IPS DF 4.7 (cell line): ENCODE results near the gene FHDC1.

Experiments
- DNase-seq: peaks from one replicate; pipeline ENCODE4 v3.0.0-alpha.2; 2013; ENCODE audit warnings: low spot score; ENCODE audit errors: extremely low read depth

Gene FHDC1

GRCh38 chr4:153001626-153002025 is 65.5 kb downstream of the FHDC1 start:
- no peak for DNase-seq

GRCh38 chr4:153002110-153002509 is 66.0 kb downstream of the FHDC1 start:
- no peak for DNase-seq

GRCh38 chr4:153004081-153004850 is 68.1 kb downstream of the FHDC1 start:
- no peak for DNase-seq

- no peak for DNase-seq
Observed at GRCh38 chr4:153005899-153006381, 69.8 kb downstream of the FHDC1 start.

GRCh38 chr4:153008578-153009199 is 72.6 kb downstream of the FHDC1 start:
- no peak for DNase-seq

- DNase-seq: no peak
Observed at GRCh38 chr4:153010146-153010545, 74.0 kb downstream of the FHDC1 start.

GRCh38 chr4:153013202-153013977 is 77.3 kb downstream of the FHDC1 start:
- DNase-seq: no peak

GRCh38 chr4:153014460-153014859 is 78.3 kb downstream of the FHDC1 start:
- no peak for DNase-seq

GRCh38 chr4:153016592-153016991 is 80.5 kb downstream of the FHDC1 start:
- no peak for DNase-seq

- DNase-seq: no peak
Observed at GRCh38 chr4:153018031-153018430, 81.9 kb downstream of the FHDC1 start.

GRCh38 chr4:153018684-153019083 is 82.6 kb downstream of the FHDC1 start:
- no peak for DNase-seq

GRCh38 chr4:153019906-153020305 is 83.8 kb downstream of the FHDC1 start:
- DNase-seq: no peak

- no peak for DNase-seq
Observed at GRCh38 chr4:153020457-153020856, 84.3 kb downstream of the FHDC1 start.

GRCh38 chr4:153021276-153021675 is 85.2 kb downstream of the FHDC1 start:
- DNase-seq: no peak

- no peak for DNase-seq
Observed at GRCh38 chr4:153022241-153022715, 86.2 kb downstream of the FHDC1 start.

GRCh38 chr4:153023139-153023538 is 87.0 kb downstream of the FHDC1 start:
- no peak for DNase-seq

- no peak for DNase-seq
Observed at GRCh38 chr4:153023692-153024394, 87.7 kb downstream of the FHDC1 start.

GRCh38 chr4:153024466-153024865 is 88.3 kb downstream of the FHDC1 start:
- DNase-seq: no peak

GRCh38 chr4:153025406-153025805 is 89.3 kb downstream of the FHDC1 start:
- DNase-seq: no peak

GRCh38 chr4:153026591-153027346 is 90.6 kb downstream of the FHDC1 start:
- DNase-seq: no peak

- no peak for DNase-seq
Observed at GRCh38 chr4:153027866-153028265, 91.7 kb downstream of the FHDC1 start.
